Neuronal stem cell (in vitro differentiated cells): ENCODE results near the gene PDIA4.

Experiments used
- DNase-seq: peaks from one replicate; pipeline ENCODE4 v3.0.0-alpha.2; 2013; ENCODE audit warnings: low spot score
- H2AFZ ChIP-seq: one replicate; pipeline ENCODE4 v1.6.1; 2013; ENCODE audit warnings: mild to moderate bottlenecking, low read length, inconsistent platforms
- H2AK5ac ChIP-seq: 2 replicates; pipeline ENCODE4 v1.6.1; 2013; ENCODE audit warnings: low read depth, mild to moderate bottlenecking, inconsistent platforms, low read length, moderate library complexity, mixed read lengths
- H2BK120ac ChIP-seq: 2 replicates; pipeline ENCODE4 v1.6.1; 2013; ENCODE audit warnings: low read depth, mild to moderate bottlenecking, inconsistent platforms, low read length, moderate library complexity, mixed read lengths
- H2BK12ac ChIP-seq: one replicate; pipeline ENCODE4 v1.6.1; 2013; ENCODE audit warnings: low read length, inconsistent platforms
- H2BK15ac ChIP-seq: 2 replicates; pipeline ENCODE4 v1.6.1; 2013; ENCODE audit warnings: mild to moderate bottlenecking, low read length, inconsistent platforms, mixed read lengths
- H2BK5ac ChIP-seq: one replicate; pipeline ENCODE4 v1.6.1; 2013; ENCODE audit warnings: inconsistent platforms, mild to moderate bottlenecking, low read length, moderate library complexity
- H3K14ac ChIP-seq: one replicate; pipeline ENCODE4 v1.6.1; 2013; ENCODE audit warnings: low read length, inconsistent platforms
- H3K18ac ChIP-seq: 2 replicates; pipeline ENCODE4 v1.6.1; 2013; ENCODE audit warnings: low read length, inconsistent platforms
- H3K23ac ChIP-seq: 2 replicates; pipeline ENCODE4 v1.6.1; 2013; ENCODE audit warnings: low read depth, mild to moderate bottlenecking, mixed read lengths, low read length, inconsistent platforms; ENCODE audit not compliant: poor library complexity
- H3K27ac ChIP-seq: replicated peaks from 3 replicates; pipeline ENCODE4 v1.5.1; 2013; ENCODE audit warnings: low read length, inconsistent platforms
- H3K27me3 ChIP-seq, 3 experiments: 2 replicates each; pipeline ENCODE4 v1.6.1; 2013; ENCODE audit warnings: low read length in 3 of 3, mild to moderate bottlenecking in 2 of 3, inconsistent platforms in 1 of 3, low read depth in 1 of 3, mixed read lengths in 1 of 3, moderate library complexity in 1 of 3; ENCODE audit not compliant: control insufficient read depth in 3 of 3, insufficient read depth in 3 of 3
- H3K36me3 ChIP-seq, 2 donors: replicated peaks in 1 of 2; 2 replicates each; pipeline ENCODE4 v1.6.1; 2013; ENCODE audit warnings: low read length in 2 of 2; ENCODE audit not compliant: control insufficient read depth in 2 of 2, insufficient read depth in 2 of 2
- H3K4ac ChIP-seq: 2 replicates; pipeline ENCODE4 v1.6.1; 2013; ENCODE audit warnings: inconsistent platforms, mild to moderate bottlenecking, low read length, moderate library complexity
- H3K4me1 ChIP-seq, 2 donors: 1 replicate in 1 of 2; 2 replicates in 1 of 2; pipeline ENCODE4 v1.6.1; 2013; ENCODE audit warnings: low read length in 2 of 2, low read depth in 1 of 2; ENCODE audit not compliant: control insufficient read depth in 2 of 2, insufficient read depth in 1 of 2
- H3K4me2 ChIP-seq: one replicate; pipeline ENCODE4 v1.6.1; 2013; ENCODE audit warnings: mild to moderate bottlenecking, low read length, inconsistent platforms; ENCODE audit not compliant: insufficient read depth, poor library complexity, severe bottlenecking
- H3K4me3 ChIP-seq, 2 donors: 2 replicates each; pipeline ENCODE4 v1.5.1; 2013; ENCODE audit warnings: low read length in 2 of 2, mild to moderate bottlenecking in 2 of 2, inconsistent platforms in 1 of 2, moderate library complexity in 1 of 2
- H3K79me1 ChIP-seq: one replicate; pipeline ENCODE4 v1.6.1; 2013; ENCODE audit warnings: low read depth, mild to moderate bottlenecking, inconsistent platforms, low read length, moderate library complexity
- H3K9ac ChIP-seq: one replicate; pipeline ENCODE4 v1.6.1; 2013; ENCODE audit warnings: mild to moderate bottlenecking, low read depth, low read length, inconsistent platforms; ENCODE audit not compliant: poor library complexity
- H3K9me3 ChIP-seq, 2 donors: replicated peaks in 1 of 2; 2 replicates each; pipeline versions ENCODE3 to v1.6.1; 2013; ENCODE audit warnings: low read length in 2 of 2, mild to moderate bottlenecking in 2 of 2, inconsistent platforms in 1 of 2, low read depth in 1 of 2, mixed read lengths in 1 of 2, moderate library complexity in 1 of 2; ENCODE audit not compliant: control insufficient read depth in 2 of 2, insufficient read depth in 1 of 2
- H4K8ac ChIP-seq: one replicate; pipeline ENCODE4 v1.6.1; 2013; ENCODE audit warnings: low read depth, mild to moderate bottlenecking, inconsistent platforms, low read length, moderate library complexity
- H4K91ac ChIP-seq: one replicate; pipeline ENCODE4 v1.6.1; 2013; ENCODE audit warnings: low read length, low read depth, mild to moderate bottlenecking, inconsistent platforms; ENCODE audit not compliant: poor library complexity
- WGBS, 2 donors: extraction: QIAGEN DNeasy Blood & Tissue Kit; methylation state at CpG; one replicate each; pipeline ENCODE4 v1.1.7; 2013; ENCODE audit warnings: missing lambda C conversion rate in 2 of 2, mixed read lengths in 1 of 2; ENCODE audit not compliant: insufficient read length in 2 of 2, insufficient replicate concordance in 1 of 2; ENCODE audit errors: extremely low coverage in 2 of 2; 5-methylcytosine and 5-hydroxymethylcytosine counted together

Gene PDIA4

DNA sequence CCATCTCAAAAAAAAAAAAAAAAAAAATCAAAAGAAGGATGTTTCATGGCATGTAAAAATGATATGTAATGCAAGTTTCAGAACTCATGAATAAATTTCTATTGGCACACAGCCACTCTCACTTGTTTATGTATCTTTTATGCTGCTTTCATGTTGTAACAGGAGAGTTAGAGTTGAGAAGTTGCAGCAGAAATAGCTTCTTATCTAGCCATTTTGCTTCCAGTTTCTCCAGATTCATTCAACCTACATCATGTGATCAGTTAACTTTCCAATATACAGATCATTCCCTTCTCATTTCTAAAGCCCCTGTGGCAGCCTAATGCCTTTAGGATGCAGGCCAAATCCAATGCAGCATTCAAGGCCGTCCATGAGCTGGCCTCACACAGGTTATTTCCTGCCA lies 31.9 kb upstream of the PDIA4 start:
- no peak overlapping the region for H3K27ac ChIP-seq
- no peaks in the 10 kb centered on the region for H3K27me3 ChIP-seq

DNA sequence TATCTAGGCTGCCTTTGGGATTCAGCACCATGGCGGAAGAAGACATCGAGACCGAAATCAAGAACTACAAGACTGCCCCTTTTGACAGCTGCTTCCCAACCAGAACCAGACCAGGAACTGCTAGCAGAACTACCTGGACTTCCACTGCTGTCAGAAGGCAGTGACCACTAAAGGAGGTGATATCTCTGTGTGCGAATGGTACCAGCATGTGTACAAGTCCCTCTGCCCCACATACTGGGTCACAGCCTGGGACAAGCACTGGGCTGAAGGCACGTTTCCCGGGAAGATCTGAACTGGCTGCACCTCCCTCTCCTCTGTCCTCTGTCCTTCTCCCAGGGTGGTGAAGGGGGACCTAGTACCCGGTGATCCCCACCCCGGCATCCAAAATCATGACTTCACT lies 25.6 kb upstream of the PDIA4 start:
- H2AFZ ChIP-seq: no peak overlapping the region
- H3K79me1 ChIP-seq: no peaks in the 10 kb centered on the region
- no peaks in the 10 kb centered on the region for H3K36me3 ChIP-seq
- no peak overlapping the region for H4K8ac ChIP-seq
- no peaks in the 10 kb centered on the region for H3K4me1 ChIP-seq
- H3K27ac ChIP-seq: no peak overlapping the region
- H3K23ac ChIP-seq: no peak overlapping the region
- H4K91ac ChIP-seq: no peak overlapping the region
- no peak overlapping the region for H3K4me2 ChIP-seq
- no peak overlapping the region for H3K9ac ChIP-seq
- no peak overlapping the region for H2BK120ac ChIP-seq
- H3K9me3 ChIP-seq: no peaks in the 10 kb centered on the region
- H3K18ac ChIP-seq: no peak overlapping the region
- H2AK5ac ChIP-seq: no peak overlapping the region
- no peak overlapping the region for H3K4ac ChIP-seq
- H3K4me3 ChIP-seq: no peak overlapping the region
- no peak overlapping the region for H2BK12ac ChIP-seq
- no peak overlapping the region for H2BK5ac ChIP-seq
- no peak overlapping the region for H3K14ac ChIP-seq
- DNase-seq: no peak
- no peaks in the 10 kb centered on the region for H3K27me3 ChIP-seq
- no peak overlapping the region for H2BK15ac ChIP-seq
- no CpG with 5 or more reads among the region's 8 CpGs for WGBS, 2 donors

More for the DNA sequence above, 31.9 kb upstream of the PDIA4 start:
- no CpG with 5 or more reads among the region's 1 CpG for WGBS, 2 donors
- H3K4ac ChIP-seq: no peak overlapping the region
- H3K4me1 ChIP-seq: no peaks in the 10 kb centered on the region
- H3K79me1 ChIP-seq: no peaks in the 10 kb centered on the region
- H2AK5ac ChIP-seq: no peak overlapping the region
- no peak overlapping the region for H2BK12ac ChIP-seq
- DNase-seq: no peak
- no peaks in the 10 kb centered on the region for H3K36me3 ChIP-seq
- no peak overlapping the region for H4K8ac ChIP-seq
- no peak overlapping the region for H3K4me2 ChIP-seq
- no peak overlapping the region for H3K9ac ChIP-seq
- H2AFZ ChIP-seq: peak overlapping the region; percentile 27
- no peak overlapping the region for H2BK5ac ChIP-seq
- H3K18ac ChIP-seq: no peak overlapping the region
- no peak overlapping the region for H3K23ac ChIP-seq
- no peak overlapping the region for H2BK120ac ChIP-seq
- no peak overlapping the region for H4K91ac ChIP-seq
- no peak overlapping the region for H2BK15ac ChIP-seq
- no peaks in the 10 kb centered on the region for H3K9me3 ChIP-seq
- H3K4me3 ChIP-seq: no peak overlapping the region
- no peak overlapping the region for H3K14ac ChIP-seq

GRCh38 chr7:149053384-149053783 lies 25.1 kb upstream of the PDIA4 start:
- no peak overlapping the region for H2AFZ ChIP-seq
- H3K79me1 ChIP-seq: no peaks in the 10 kb centered on the region
- DNase-seq: no peak
- no peak overlapping the region for H3K4me3 ChIP-seq
- H3K4me1 ChIP-seq: no peaks in the 10 kb centered on the region
- no peaks in the 10 kb centered on the region for H3K36me3 ChIP-seq
- no peak overlapping the region for H3K18ac ChIP-seq
- H2BK120ac ChIP-seq: no peak overlapping the region
- H3K4me2 ChIP-seq: no peak overlapping the region
- H4K8ac ChIP-seq: no peak overlapping the region
- no peak overlapping the region for H3K23ac ChIP-seq
- H3K9ac ChIP-seq: no peak overlapping the region
- H3K4ac ChIP-seq: no peak overlapping the region
- no peak overlapping the region for H2AK5ac ChIP-seq
- H3K14ac ChIP-seq: no peak overlapping the region
- no peaks in the 10 kb centered on the region for H3K9me3 ChIP-seq
- no peak overlapping the region for H2BK15ac ChIP-seq
- WGBS, 2 donors: no CpG with 5 or more reads among the region's 1 CpG
- no peak overlapping the region for H4K91ac ChIP-seq
- no peak overlapping the region for H2BK12ac ChIP-seq
- H2BK5ac ChIP-seq: no peak overlapping the region
- H3K27me3 ChIP-seq: no peaks in the 10 kb centered on the region
- H3K27ac ChIP-seq: no peak overlapping the region

GRCh38 chr7:149050941-149051340 lies 22.6 kb upstream of the PDIA4 start:
- Histone ChIP-seq H3K27me3 (no peaks in the 10 kb centered on the region), H2BK15ac (no peak overlapping the region), H3K4me1 (no peaks in the 10 kb centered on the region), H3K14ac (no peak overlapping the region), H4K91ac (no peak overlapping the region), H3K4me3 (no peak overlapping the region), H3K9me3 (no peaks in the 10 kb centered on the region), H2BK12ac (no peak overlapping the region), H3K4ac (no peak overlapping the region), H2BK120ac (no peak overlapping the region), H2AFZ (no peak overlapping the region), H3K79me1 (no peaks in the 10 kb centered on the region), H3K36me3 (no peaks in the 10 kb centered on the region), H3K18ac (no peak overlapping the region), H3K23ac (no peak overlapping the region), H2BK5ac (no peak overlapping the region), H3K9ac (no peak overlapping the region), H2AK5ac (no peak overlapping the region), H3K4me2 (no peak overlapping the region), H4K8ac (no peak overlapping the region), H3K27ac (no peak overlapping the region)
- no CpG with 5 or more reads among the region's 3 CpGs for WGBS, 2 donors
- no peak for DNase-seq
